GM18520 (cell line): Measurements from ENCODE around the gene ATG7.
"Not testable (repeated sequence)": the region's sequence is repeated elsewhere in the genome, so short reads cannot be mapped to it uniquely, and the experiment has no call there.

Experiments
- ATAC-seq: cut with Tn5 transposase; IDR thresholded peaks from one replicate; pipeline ENCODE4 v1.9.1; 2021; ENCODE audit not compliant: unreplicated experiment

The ATG7 gene

GRCh38 chr3:11420066-11420465, 147.9 kb downstream of the ATG7 start:
- no peak for ATAC-seq

GRCh38 chr3:11422291-11422690, 150.1 kb downstream of the ATG7 start:
- ATAC-seq = no peak

DNA sequence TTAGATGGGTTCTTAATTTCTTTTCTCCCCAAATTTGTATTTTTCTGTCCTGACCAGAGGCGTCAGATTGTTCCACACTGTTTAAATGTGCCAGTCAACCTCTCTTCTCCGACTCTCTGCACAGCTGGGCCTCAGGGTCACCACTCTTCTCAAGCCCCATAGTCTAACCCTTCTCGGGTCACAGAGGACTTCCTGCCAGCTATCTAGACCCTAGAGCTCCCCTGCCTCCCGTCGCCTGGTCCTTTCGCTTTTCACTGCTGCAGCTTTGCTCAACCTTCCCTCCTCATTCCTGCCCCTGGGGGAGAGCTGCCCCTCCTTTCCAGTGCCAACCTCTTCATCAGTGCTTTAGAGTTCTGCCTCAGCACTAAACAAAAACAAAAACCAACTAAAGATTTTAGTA, 151.7 kb downstream of the ATG7 start:
- ATAC-seq = no peak

- ATAC-seq = no peak
Measured at GRCh38 chr3:11424277-11424676, 152.1 kb downstream of the ATG7 start.

GRCh38 chr3:11430207-11430606, 158.0 kb downstream of the ATG7 start:
- no peak for ATAC-seq

- ATAC-seq = no peak
Measured at GRCh38 chr3:11430624-11431023, 158.4 kb downstream of the ATG7 start.

DNA sequence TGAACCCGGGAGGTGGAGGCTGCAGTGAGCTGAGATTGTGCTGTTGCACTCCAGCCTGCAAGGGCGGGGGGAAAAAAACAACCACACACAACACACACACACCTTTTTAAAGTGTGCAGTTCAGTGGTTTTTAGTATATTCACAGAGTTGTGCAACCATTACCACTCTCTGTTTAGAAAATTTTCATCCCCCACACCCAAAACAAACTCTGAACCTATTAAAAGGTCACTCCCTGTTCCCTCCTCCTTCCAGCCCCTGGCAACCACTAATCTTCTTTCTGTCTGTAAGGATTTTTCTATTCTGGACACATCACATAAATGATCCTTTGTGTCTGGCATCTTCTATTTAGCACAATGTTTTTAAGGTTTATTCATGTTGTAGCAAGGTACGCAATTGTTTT, 159.1 kb downstream of the ATG7 start:
- no peak for ATAC-seq

DNA sequence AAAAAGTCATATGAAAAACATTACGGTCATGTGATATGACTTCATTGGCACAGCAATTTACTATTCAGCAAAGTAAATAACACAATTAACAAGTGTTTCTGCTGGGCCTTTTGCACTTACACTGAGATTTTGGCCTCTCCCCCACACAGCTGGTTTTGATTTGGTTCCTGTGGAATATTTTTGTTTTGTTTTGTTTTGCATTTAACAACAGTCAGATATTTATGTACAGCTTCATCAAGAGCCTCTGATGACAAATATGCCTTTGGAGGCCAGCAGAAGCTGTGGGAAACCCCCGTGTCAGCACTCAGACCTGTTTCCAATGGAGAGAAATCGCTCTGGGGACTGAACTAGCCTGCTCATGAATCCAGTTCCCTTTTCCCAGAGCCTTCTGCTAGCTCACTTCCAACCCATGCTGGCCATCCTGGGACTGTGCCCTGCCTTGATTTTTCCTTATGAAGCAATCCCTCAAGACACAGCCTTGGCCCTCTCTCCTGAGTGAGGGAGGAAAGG, 161.9 kb downstream of the ATG7 start:
- ATAC-seq = no peak

DNA sequence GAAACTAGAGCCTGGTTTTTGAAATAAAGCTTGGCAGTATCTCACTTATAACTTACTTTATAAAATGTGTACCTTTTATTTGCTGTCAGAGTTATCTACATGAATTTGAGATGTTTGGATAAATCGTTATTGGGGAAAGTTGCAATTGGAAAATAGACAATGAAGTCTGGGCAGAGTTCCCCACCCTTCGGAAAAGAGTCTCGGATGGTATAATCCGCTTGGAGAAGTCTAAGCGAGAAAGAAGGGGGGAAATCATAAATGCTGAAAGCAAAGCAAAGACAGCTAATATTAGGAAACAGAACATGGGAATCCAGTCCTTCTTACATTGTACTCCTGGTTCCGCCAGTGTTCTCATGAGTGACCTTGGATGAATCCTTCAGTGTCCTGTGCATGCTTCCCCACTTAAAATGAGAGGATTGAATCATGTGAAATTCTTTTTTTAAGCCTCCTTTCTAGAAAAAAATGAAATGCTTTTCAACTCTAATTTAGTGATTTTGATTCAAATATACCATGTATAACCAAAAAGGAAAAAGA, 162.4 kb downstream of the ATG7 start:
- no peak for ATAC-seq

DNA sequence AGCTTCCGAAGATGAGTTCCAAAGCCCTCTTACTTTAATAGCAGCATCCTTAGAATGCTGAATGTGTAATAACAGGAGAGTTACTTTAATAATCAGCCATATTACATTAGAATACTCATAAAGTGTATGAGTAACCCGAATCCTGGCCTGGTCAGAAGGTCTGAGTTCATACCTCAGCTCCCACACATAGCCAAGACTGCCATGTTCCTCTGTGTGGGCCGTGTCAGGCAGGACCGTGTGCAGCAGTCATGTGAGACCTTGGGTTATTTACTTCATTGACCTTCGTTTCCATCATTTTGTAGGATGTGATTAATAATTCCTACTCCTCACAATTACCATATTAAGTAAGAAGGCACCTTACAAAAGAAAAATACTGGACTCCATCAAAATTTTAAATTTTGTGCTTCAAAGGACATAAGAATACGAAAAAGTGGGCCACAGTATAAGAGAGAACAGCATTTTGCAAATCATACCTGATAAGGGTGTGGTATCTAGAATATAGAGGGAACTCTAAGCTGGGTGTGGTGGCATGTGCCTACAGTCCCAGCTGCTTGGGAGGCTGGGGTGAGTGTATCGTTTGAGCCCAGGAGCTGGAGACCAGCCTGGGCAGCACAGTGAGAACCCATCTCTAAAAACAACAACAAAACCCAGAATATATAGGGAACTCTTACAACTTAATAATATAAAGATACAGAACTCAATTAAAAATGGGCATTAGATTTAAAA, 163.4 kb downstream of the ATG7 start:
- no peak for ATAC-seq

GRCh38 chr3:11436775-11437174, 164.6 kb downstream of the ATG7 start:
- ATAC-seq = no peak

GRCh38 chr3:11437506-11437905, 165.3 kb downstream of the ATG7 start:
- ATAC-seq = no peak

DNA sequence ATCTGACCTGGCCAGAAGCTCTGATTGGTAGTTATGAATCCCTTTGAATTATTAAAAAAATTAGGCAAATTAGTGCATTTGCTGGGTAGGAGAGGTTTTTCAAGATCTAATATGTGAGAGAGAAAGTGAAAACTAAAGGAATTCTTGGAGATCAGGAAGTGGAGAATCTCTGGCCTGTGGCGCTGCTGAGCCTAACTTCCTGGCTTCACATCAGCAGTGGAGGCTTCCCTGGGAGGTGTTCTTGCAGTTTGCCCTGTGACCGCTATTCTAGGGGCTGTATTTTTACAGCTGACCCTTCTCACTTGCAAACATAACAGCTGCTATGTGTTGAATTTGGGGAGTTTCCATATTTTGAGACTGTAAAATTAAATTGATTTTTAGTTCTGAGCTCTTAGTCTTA, 166.4 kb downstream of the ATG7 start:
- no peak for ATAC-seq

GRCh38 chr3:11441346-11441745, 169.1 kb downstream of the ATG7 start:
- not testable (repeated sequence) for ATAC-seq

GRCh38 chr3:11444404-11444803, 172.2 kb downstream of the ATG7 start:
- ATAC-seq = no peak

GRCh38 chr3:11445193-11445592, 173.0 kb downstream of the ATG7 start:
- ATAC-seq = not testable (repeated sequence)

- ATAC-seq = no peak
Measured at GRCh38 chr3:11445883-11446282, 173.7 kb downstream of the ATG7 start.

- ATAC-seq = no peak
Measured at GRCh38 chr3:11447584-11448200, 175.5 kb downstream of the ATG7 start.

DNA sequence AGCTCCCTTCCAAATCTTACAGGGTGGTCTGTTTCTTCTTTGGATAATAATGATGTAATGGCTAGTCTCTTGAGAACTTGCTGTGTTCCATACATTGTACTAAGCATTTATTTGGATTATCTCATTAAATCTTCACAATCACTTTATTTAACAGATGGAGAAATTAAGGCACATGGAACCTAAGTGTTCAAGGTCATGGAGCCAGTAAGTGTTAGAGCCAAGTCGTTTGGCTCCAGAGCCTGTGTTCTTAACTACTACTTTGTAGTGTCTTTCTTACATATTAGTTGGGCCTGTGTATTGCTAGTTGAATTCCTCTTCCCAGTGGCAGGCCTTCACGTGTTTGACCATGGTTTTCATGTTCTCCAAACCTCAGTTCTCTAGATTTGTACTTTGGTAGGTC, 177.8 kb downstream of the ATG7 start:
- no peak for ATAC-seq

- no peak for ATAC-seq
Measured at GRCh38 chr3:11452312-11452711, 180.1 kb downstream of the ATG7 start.

DNA sequence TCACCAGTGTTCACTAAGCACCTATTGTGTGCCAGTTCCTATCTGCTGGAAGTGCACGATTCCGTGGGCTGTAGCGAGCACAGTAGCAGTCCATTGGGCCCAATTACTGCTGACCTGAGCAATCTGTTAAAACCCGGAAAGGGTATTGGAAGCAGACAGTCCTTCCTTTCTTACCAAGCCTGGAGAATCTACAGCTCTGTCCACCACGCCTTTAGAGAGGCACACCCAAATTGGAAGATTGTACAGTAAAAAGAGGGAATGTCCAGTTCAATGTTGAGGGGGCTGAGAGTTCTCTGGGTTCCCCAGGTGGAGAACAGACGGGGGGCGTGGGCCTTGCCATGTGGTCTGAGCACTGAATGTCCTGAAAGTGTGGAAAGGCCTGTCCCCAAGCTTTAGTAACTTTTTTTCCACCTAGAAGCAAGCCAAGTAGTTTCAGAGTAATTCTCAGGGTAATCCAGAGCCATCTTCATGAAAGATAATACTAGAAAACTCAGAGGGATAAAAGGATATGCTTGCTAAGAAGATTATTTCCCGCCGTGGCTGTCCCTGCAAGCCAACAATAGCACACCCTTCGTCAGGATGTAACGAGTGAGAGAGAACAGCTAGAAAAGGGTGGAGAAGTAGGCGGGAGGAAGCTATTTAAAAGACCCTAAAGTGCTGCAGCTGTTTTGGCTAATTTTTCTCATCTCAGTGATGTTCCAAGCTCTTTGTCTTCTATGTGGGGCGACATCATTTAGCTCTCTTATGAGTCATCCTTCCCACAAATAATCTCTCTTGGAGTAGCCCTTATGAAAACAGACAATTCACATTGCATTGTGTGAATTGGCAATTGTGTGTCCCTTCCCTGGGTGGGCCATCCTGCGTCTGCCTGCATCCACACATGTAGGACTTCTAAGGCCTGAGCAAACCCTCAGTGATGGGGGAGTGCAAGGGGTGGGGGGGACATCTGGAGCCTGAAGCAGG, 181.0 kb downstream of the ATG7 start:
- no peak for ATAC-seq
